Aorta (tissue), 5 donors: ENCODE measurements around the gene TRIM40. TPM values are rescaled to one million over a fixed set of nuclear protein-coding genes. Genes with fewer than 3 reads are reported as not detected.

Experiments used
- ATAC-seq: fragments of 200-7000 bp; cut with Tn5 transposase; one replicate; pipeline ENCODE4 v1.9.1; 2022; ENCODE audit warnings: moderate library complexity; ENCODE audit not compliant: low FRiP score
- DNase-seq, 2 donors: peaks; one replicate each; pipeline ENCODE4 v3.0.0-alpha.2; 2020
- H3K27ac ChIP-seq, 2 donors: one replicate each; pipeline ENCODE4 v1.5.1; 2013; ENCODE audit warnings: low read length in 2 of 2, mild to moderate bottlenecking in 2 of 2, moderate library complexity in 2 of 2, control low read depth in 1 of 2, inconsistent platforms in 1 of 2, low read depth in 1 of 2
- H3K27me3 ChIP-seq, 2 donors: one replicate each; pipeline ENCODE4 v1.6.1; 2013; ENCODE audit warnings: control low read depth in 1 of 2, low read length in 1 of 2, mild to moderate bottlenecking in 1 of 2, moderate library complexity in 1 of 2; ENCODE audit not compliant: insufficient read depth in 2 of 2, control insufficient read depth in 1 of 2
- H3K36me3 ChIP-seq, 2 donors: one replicate each; pipeline ENCODE4 v1.6.1; 2013; ENCODE audit warnings: control low read depth in 1 of 2, low read length in 1 of 2, mild to moderate bottlenecking in 1 of 2; ENCODE audit not compliant: insufficient read depth in 2 of 2, control insufficient read depth in 1 of 2
- H3K4me1 ChIP-seq, 2 donors: one replicate each; pipeline ENCODE4 v1.6.1; 2013; ENCODE audit warnings: low read length in 2 of 2, control low read depth in 1 of 2, mild to moderate bottlenecking in 1 of 2, moderate library complexity in 1 of 2; ENCODE audit not compliant: insufficient read depth in 2 of 2, control insufficient read depth in 1 of 2
- H3K4me3 ChIP-seq, 2 donors: one replicate each; pipeline ENCODE4 v1.5.1; 2013; ENCODE audit warnings: low read length in 2 of 2, control low read depth in 1 of 2, mild to moderate bottlenecking in 1 of 2
- H3K9me3 ChIP-seq: one replicate; pipeline ENCODE4 v1.6.1; 2013; ENCODE audit warnings: mild to moderate bottlenecking, low read length; ENCODE audit not compliant: control insufficient read depth
- WGBS, 2 donors: extraction: QIAGEN DNeasy Blood & Tissue Kit; methylation state at CpG; one replicate each; pipeline ENCODE4 v1.1.7; 2013; 5-methylcytosine and 5-hydroxymethylcytosine counted together
- intact Hi-C, 2 donors: fragments of 100-400 bp; cut with DNase I; formaldehyde crosslinking; loops; one replicate each; pipeline versions ENCODE4 v1.14.2 to v1.15.0; 2022
- polyA plus RNA-seq, 2 donors: library from polyadenylated mRNA; stranded (reverse); fragments of 200-250 nt; gene quantifications; one replicate each; pipeline ENCODE4 v1.2.3, GENCODE V29; 2013
- total RNA-seq, 2 donors: library from RNA; stranded (reverse); fragmentation: NEBNext Ultra II Directional; extraction: Animal tissue kit (Norgen Biotek cat#: 25700); gene quantifications; one replicate each; pipeline ENCODE4 v1.2.1, GENCODE V29; 2021
- donor health status: healthy with polysubstance abuse.
- donor health status: Bipolar disorder and iron deficiency.
- donor health status: DM: no; HTN: no; CAD: no.
- donor health status: DM: no; HTN: no; CAD: no.
- donor health status: DM: yes; HTN: yes; CAD: no.

Gene TRIM40
- total and polyA plus RNA-seq, 4 donors: 2.9 TPM; not detected in 3

- 72 to 77% methylated on average over 4 of the region's 4 CpGs for WGBS, 2 donors
- Histone ChIP-seq H3K4me3 (no peak overlapping the region), H3K9me3 (no peaks in the 10 kb centered on the region), H3K4me1 (no peaks in the 10 kb centered on the region), H3K27ac (no peak overlapping the region), H3K27me3 (no peaks in the 10 kb centered on the region), H3K36me3 (no peaks in the 10 kb centered on the region)
- ATAC-seq (no peak), DNase-seq (no peak)
- intact Hi-C loops: no loop called here
These were observed 16.2 kb downstream of the TRIM40 start for GRCh38 chr6:30152016-30152673.

- Histone ChIP-seq H3K4me1 (no peaks in the 10 kb centered on the region), H3K9me3 (no peaks in the 10 kb centered on the region), H3K36me3 (no peaks in the 10 kb centered on the region), H3K4me3 (no peak overlapping the region), H3K27me3 (no peaks in the 10 kb centered on the region), H3K27ac (no peak overlapping the region)
- intact Hi-C loops: no loop called here
- no peak for DNase-seq
- WGBS, 2 donors: 75 to 91% methylated on average over 3 of the region's 3 CpGs
- no peak for ATAC-seq
These were observed 17.1 kb downstream of the TRIM40 start for GRCh38 chr6:30152910-30153610.

- no peak for ATAC-seq
- no peak overlapping the region for H3K4me3 ChIP-seq
- intact Hi-C loops: no loop called here
- H3K4me1 ChIP-seq: no peaks in the 10 kb centered on the region
- 85 to 87% methylated on average over 17 of the region's 17 CpGs for WGBS, 2 donors
- no peak overlapping the region for H3K27ac ChIP-seq
- no peaks in the 10 kb centered on the region for H3K27me3 ChIP-seq
- no peak for DNase-seq
- no peaks in the 10 kb centered on the region for H3K9me3 ChIP-seq
- H3K36me3 ChIP-seq: no peaks in the 10 kb centered on the region
These were observed 18.1 kb downstream of the TRIM40 start for GRCh38 chr6:30154061-30154460.

GRCh38 chr6:30154709-30155519 is 19.0 kb downstream of the TRIM40 start:
- Histone ChIP-seq H3K27me3 (no peaks in the 10 kb centered on the region), H3K4me1 (no peaks in the 10 kb centered on the region), H3K27ac (no peak overlapping the region), H3K4me3 (no peak overlapping the region), H3K36me3 (no peaks in the 10 kb centered on the region), H3K9me3 (no peaks in the 10 kb centered on the region)
- DNase-seq: no peak
- WGBS, 2 donors: 29 to 33% methylated on average over 12 of the region's 12 CpGs
- peak; percentile 57 for ATAC-seq
- intact Hi-C loops: no loop called here

- Histone ChIP-seq H3K4me3 (no peak overlapping the region), H3K27me3 (no peaks in the 10 kb centered on the region), H3K27ac (no peak overlapping the region), H3K9me3 (no peaks in the 10 kb centered on the region), H3K4me1 (no peaks in the 10 kb centered on the region), H3K36me3 (no peaks in the 10 kb centered on the region)
- ATAC-seq (no peak), DNase-seq (no peak)
- intact Hi-C loops: no loop called here
- WGBS, 2 donors: 85 to 92% methylated on average over 2 of the region's 2 CpGs
These were observed 19.8 kb downstream of the TRIM40 start for GRCh38 chr6:30155520-30156261.

- Histone ChIP-seq H3K4me3 (no peak overlapping the region), H3K27me3 (no peaks in the 10 kb centered on the region), H3K9me3 (no peaks in the 10 kb centered on the region), H3K36me3 (no peaks in the 10 kb centered on the region), H3K4me1 (no peaks in the 10 kb centered on the region), H3K27ac (no peak overlapping the region)
- ATAC-seq (no peak), DNase-seq (peak in 1 of 2 donors; percentile 55)
- intact Hi-C loops: no loop called here
- WGBS, 2 donors: 7 to 9% methylated on average over 4 of the region's 4 CpGs
These were observed 20.3 kb downstream of the TRIM40 start for GRCh38 chr6:30156262-30156599.

- no peaks in the 10 kb centered on the region for H3K36me3 ChIP-seq
- intact Hi-C loops: no loop called here
- no peaks in the 10 kb centered on the region for H3K27me3 ChIP-seq
- H3K27ac ChIP-seq: no peak overlapping the region
- H3K4me3 ChIP-seq: no peak overlapping the region
- ATAC-seq (no peak), DNase-seq (no peak)
- no peaks in the 10 kb centered on the region for H3K9me3 ChIP-seq
- whole genome bisulfite sequencing, 2 donors: 80 to 93% methylated on average over 9 of the region's 9 CpGs
- no peaks in the 10 kb centered on the region for H3K4me1 ChIP-seq
These were observed 20.8 kb downstream of the TRIM40 start for GRCh38 chr6:30156774-30157173.

GRCh38 chr6:30157581-30157980 is 21.6 kb downstream of the TRIM40 start:
- DNase-seq: no peak
- no peaks in the 10 kb centered on the region for H3K4me1 ChIP-seq
- H3K27me3 ChIP-seq: no peaks in the 10 kb centered on the region

More at GRCh38 chr6:30157581-30157980, 21.6 kb downstream of the TRIM40 start:
- Histone ChIP-seq H3K27ac (no peak overlapping the region), H3K9me3 (no peaks in the 10 kb centered on the region), H3K4me3 (no peak overlapping the region), H3K36me3 (no peaks in the 10 kb centered on the region)
- ATAC-seq: no peak
- intact Hi-C loops: no loop called here
